HEK293 (cell line): Measurements from ENCODE around the gene MAT2A.

Source experiments
- GLIS1 ChIP-seq: fragments of 450-650 bp; formaldehyde crosslinking; IDR thresholded peaks from 2 replicates; pipeline ENCODE4 v1.5.1; 2016; ENCODE audit warnings: missing biosample characterization, missing genetic modification characterization
- GLIS2 ChIP-seq: fragments of 450-650 bp; formaldehyde crosslinking; IDR thresholded peaks from 2 replicates; pipeline ENCODE4 v1.5.1; 2016; ENCODE audit warnings: missing biosample characterization, missing genetic modification characterization
- IKZF3 ChIP-seq: fragments of 450-650 bp; IDR thresholded peaks from 2 replicates; pipeline ENCODE4 v1.5.0; 2018; ENCODE audit warnings: missing biosample characterization, mild to moderate bottlenecking, missing genetic modification characterization, moderate library complexity
- KLF1 ChIP-seq: fragments of 450-650 bp; formaldehyde crosslinking; IDR thresholded peaks from 2 replicates; pipeline ENCODE4 v1.5.1; 2016; ENCODE audit warnings: missing biosample characterization, missing genetic modification characterization
- KLF16 ChIP-seq: fragments of 450-650 bp; formaldehyde crosslinking; IDR thresholded peaks from 2 replicates; pipeline ENCODE4 v1.5.1; 2017; ENCODE audit warnings: missing biosample characterization, missing genetic modification characterization
- SP2 ChIP-seq: fragments of 450-650 bp; formaldehyde crosslinking; IDR thresholded peaks from 2 replicates; pipeline ENCODE4 v1.5.1; 2016; ENCODE audit warnings: missing biosample characterization, missing genetic modification characterization
- ZBTB20 ChIP-seq: fragments of 450-650 bp; formaldehyde crosslinking; IDR thresholded peaks from 2 replicates; pipeline ENCODE4 v1.5.1; 2016; ENCODE audit warnings: missing biosample characterization, missing genetic modification characterization
- ZBTB44 ChIP-seq: fragments of 450-650 bp; IDR thresholded peaks from 2 replicates; pipeline ENCODE4 v1.5.1; 2018; ENCODE audit warnings: missing biosample characterization, mild to moderate bottlenecking, missing genetic modification characterization
- ZBTB8A ChIP-seq: fragments of 450-650 bp; formaldehyde crosslinking; IDR thresholded peaks from 2 replicates; pipeline ENCODE4 v1.5.1; 2016; ENCODE audit warnings: missing biosample characterization, missing genetic modification characterization
- ZFP37 ChIP-seq: fragments of 450-650 bp; formaldehyde crosslinking; IDR thresholded peaks from 2 replicates; pipeline ENCODE4 v1.5.1; 2016; ENCODE audit warnings: missing biosample characterization, missing genetic modification characterization
- ZNF10 ChIP-seq: fragments of 450-650 bp; formaldehyde crosslinking; IDR thresholded peaks from 2 replicates; pipeline ENCODE4 v1.5.1; 2017; ENCODE audit warnings: missing biosample characterization, missing genetic modification characterization
- ZNF133 ChIP-seq: fragments of 450-650 bp; formaldehyde crosslinking; IDR thresholded peaks from 2 replicates; pipeline ENCODE4 v1.5.1; 2016; ENCODE audit warnings: missing biosample characterization, missing genetic modification characterization
- ZNF157 ChIP-seq: fragments of 450-650 bp; formaldehyde crosslinking; IDR thresholded peaks from 2 replicates; pipeline ENCODE4 v1.5.1; 2016; ENCODE audit warnings: missing biosample characterization, missing genetic modification characterization
- ZNF202 ChIP-seq: fragments of 450-650 bp; formaldehyde crosslinking; IDR thresholded peaks from 2 replicates; pipeline ENCODE4 v1.5.1; 2016; ENCODE audit warnings: missing biosample characterization, missing genetic modification characterization, borderline replicate concordance
- ZNF335 ChIP-seq: fragments of 450-650 bp; formaldehyde crosslinking; conservative IDR thresholded peaks from 2 replicates; pipeline ENCODE4 v1.5.1; 2016; ENCODE audit warnings: missing biosample characterization, missing genetic modification characterization
- ZNF341 ChIP-seq: fragments of 450-650 bp; formaldehyde crosslinking; IDR thresholded peaks from 2 replicates; pipeline ENCODE4; 2016; ENCODE audit warnings: low read depth, missing biosample characterization, missing genetic modification characterization
- ZNF544 ChIP-seq: fragments of 450-650 bp; formaldehyde crosslinking; IDR thresholded peaks from 2 replicates; pipeline ENCODE4 v1.5.0; 2017; ENCODE audit warnings: missing biosample characterization, missing genetic modification characterization
- ZNF600 ChIP-seq: fragments of 450-650 bp; formaldehyde crosslinking; IDR thresholded peaks from 2 replicates; pipeline ENCODE4 v1.5.1; 2016; ENCODE audit warnings: missing biosample characterization, missing genetic modification characterization
- ZNF660 ChIP-seq: fragments of 450-650 bp; IDR thresholded peaks from 2 replicates; pipeline ENCODE4 v1.5.1; 2018; ENCODE audit warnings: missing biosample characterization, mild to moderate bottlenecking, missing genetic modification characterization
- ZNF76 ChIP-seq: fragments of 450-650 bp; formaldehyde crosslinking; IDR thresholded peaks from 2 replicates; pipeline ENCODE4; 2016; ENCODE audit warnings: low read depth, missing biosample characterization, missing genetic modification characterization, borderline replicate concordance
- ZXDB ChIP-seq: fragments of 450-650 bp; formaldehyde crosslinking; IDR thresholded peaks from 2 replicates; pipeline ENCODE4 v1.5.1; 2016; ENCODE audit warnings: missing biosample characterization, missing genetic modification characterization
- TF ChIP-seq, protein P1 (sequence below): fragments of 450-650 bp; formaldehyde crosslinking; IDR thresholded peaks from 2 replicates; pipeline ENCODE4 v1.5.1; 2016; ENCODE audit warnings: missing biosample characterization, missing genetic modification characterization
- TF ChIP-seq, protein P2 (sequence below): fragments of 450-650 bp; formaldehyde crosslinking; IDR thresholded peaks from 2 replicates; pipeline ENCODE4 v1.5.1; 2016; ENCODE audit warnings: missing biosample characterization, missing genetic modification characterization
- TF ChIP-seq, protein P3 (sequence below): fragments of 450-650 bp; formaldehyde crosslinking; IDR thresholded peaks from 2 replicates; pipeline ENCODE4 v1.5.1; 2017; ENCODE audit warnings: missing biosample characterization, missing genetic modification characterization

The MAT2A gene

DNA sequence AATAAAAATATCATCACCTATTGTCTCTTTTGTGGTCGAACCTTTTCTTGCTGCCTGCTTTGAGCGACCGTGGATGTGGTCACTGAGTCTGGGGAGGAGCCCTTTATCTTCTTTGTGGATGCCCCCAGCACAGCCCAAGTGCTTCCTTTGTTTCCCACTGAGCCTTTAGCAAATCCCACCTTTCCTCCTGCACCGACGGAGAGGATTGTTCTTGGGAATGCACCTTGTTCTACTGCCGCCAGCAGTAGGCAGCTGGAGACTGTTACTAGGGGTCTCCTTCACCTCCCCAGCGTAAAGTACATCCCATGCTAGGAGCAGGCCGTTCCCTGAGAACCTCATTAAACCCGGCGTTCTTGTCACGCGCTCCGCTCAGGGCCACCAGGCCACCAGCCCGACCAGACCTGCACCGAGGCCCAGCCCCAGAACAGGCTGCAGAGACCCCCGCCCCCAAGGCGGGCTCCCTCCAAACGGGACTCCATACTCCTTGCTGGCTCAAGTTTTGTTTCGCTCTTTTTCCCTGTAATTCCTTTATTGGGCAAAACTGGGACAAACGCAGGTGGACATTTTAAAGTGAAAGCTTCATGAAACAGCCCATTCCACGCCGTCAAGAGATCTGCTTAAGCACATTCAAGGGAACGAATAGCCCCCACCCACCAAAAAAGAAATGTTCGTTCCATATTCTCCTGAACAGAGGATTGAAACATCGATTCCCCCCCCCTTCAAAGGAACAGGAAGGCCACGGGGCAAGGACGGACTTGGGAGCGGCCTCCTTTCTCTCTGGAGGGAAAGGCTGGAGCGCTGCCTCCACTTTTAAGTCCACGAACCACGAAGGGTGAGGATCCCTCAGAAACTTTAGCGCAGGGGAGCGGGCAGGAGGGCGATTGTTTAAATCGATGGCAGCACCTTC lies 1.1 kb upstream of the MAT2A start (continued):
- TF ChIP-seq, protein P1, sequence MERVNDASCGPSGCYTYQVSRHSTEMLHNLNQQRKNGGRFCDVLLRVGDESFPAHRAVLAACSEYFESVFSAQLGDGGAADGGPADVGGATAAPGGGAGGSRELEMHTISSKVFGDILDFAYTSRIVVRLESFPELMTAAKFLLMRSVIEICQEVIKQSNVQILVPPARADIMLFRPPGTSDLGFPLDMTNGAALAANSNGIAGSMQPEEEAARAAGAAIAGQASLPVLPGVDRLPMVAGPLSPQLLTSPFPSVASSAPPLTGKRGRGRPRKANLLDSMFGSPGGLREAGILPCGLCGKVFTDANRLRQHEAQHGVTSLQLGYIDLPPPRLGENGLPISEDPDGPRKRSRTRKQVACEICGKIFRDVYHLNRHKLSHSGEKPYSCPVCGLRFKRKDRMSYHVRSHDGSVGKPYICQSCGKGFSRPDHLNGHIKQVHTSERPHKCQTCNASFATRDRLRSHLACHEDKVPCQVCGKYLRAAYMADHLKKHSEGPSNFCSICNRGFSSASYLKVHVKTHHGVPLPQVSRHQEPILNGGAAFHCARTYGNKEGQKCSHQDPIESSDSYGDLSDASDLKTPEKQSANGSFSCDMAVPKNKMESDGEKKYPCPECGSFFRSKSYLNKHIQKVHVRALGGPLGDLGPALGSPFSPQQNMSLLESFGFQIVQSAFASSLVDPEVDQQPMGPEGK (tag by site-specific recombination): peak; percentile 51
- no peak for TF ChIP-seq ZFP37 (tag by site-specific recombination)
- TF ChIP-seq ZNF10: peak; percentile 67; the same call in 1 of the 2 replicates
- TF ChIP-seq, protein P2, sequence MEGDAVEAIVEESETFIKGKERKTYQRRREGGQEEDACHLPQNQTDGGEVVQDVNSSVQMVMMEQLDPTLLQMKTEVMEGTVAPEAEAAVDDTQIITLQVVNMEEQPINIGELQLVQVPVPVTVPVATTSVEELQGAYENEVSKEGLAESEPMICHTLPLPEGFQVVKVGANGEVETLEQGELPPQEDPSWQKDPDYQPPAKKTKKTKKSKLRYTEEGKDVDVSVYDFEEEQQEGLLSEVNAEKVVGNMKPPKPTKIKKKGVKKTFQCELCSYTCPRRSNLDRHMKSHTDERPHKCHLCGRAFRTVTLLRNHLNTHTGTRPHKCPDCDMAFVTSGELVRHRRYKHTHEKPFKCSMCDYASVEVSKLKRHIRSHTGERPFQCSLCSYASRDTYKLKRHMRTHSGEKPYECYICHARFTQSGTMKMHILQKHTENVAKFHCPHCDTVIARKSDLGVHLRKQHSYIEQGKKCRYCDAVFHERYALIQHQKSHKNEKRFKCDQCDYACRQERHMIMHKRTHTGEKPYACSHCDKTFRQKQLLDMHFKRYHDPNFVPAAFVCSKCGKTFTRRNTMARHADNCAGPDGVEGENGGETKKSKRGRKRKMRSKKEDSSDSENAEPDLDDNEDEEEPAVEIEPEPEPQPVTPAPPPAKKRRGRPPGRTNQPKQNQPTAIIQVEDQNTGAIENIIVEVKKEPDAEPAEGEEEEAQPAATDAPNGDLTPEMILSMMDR: peak; percentile 69
- peak; percentile 55 for TF ChIP-seq ZBTB8A (tag by site-specific recombination)
- peak; percentile 65 for TF ChIP-seq ZNF335
- TF ChIP-seq, protein P3, sequence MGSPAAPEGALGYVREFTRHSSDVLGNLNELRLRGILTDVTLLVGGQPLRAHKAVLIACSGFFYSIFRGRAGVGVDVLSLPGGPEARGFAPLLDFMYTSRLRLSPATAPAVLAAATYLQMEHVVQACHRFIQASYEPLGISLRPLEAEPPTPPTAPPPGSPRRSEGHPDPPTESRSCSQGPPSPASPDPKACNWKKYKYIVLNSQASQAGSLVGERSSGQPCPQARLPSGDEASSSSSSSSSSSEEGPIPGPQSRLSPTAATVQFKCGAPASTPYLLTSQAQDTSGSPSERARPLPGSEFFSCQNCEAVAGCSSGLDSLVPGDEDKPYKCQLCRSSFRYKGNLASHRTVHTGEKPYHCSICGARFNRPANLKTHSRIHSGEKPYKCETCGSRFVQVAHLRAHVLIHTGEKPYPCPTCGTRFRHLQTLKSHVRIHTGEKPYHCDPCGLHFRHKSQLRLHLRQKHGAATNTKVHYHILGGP (tag by site-specific recombination): no peak
- TF ChIP-seq ZXDB: peak; percentile 26; the same call in 1 of the 2 replicates
- TF ChIP-seq ZBTB44: 0 out of 2 replicates have a peak, but pooled peaks have one; percentile 9
- TF ChIP-seq ZNF341 (tag by site-specific recombination): peak; percentile 61
- TF ChIP-seq KLF16 (tag by site-specific recombination): no peak
- TF ChIP-seq ZNF202 (tag by site-specific recombination): no peak
- peak; percentile 39; the same call in 1 of the 2 replicates for TF ChIP-seq ZBTB20 (tag by site-specific recombination)
- TF ChIP-seq GLIS2 (tag by site-specific recombination): peak; percentile 90
- no peak for TF ChIP-seq ZNF133 (tag by site-specific recombination)
- TF ChIP-seq ZNF157 (tag by site-specific recombination): no peak
- TF ChIP-seq SP2 (tag by site-specific recombination): peak; percentile 41
- TF ChIP-seq ZNF660 (tag by site-specific recombination): 0 out of 2 replicates have a peak, but pooled peaks have one; percentile 24
- peak; percentile 55; the same call in 1 of the 2 replicates for TF ChIP-seq ZNF600 (tag by site-specific recombination)
- TF ChIP-seq GLIS1 (tag by site-specific recombination): peak; percentile 82
- TF ChIP-seq ZNF76 (tag by site-specific recombination): 0 out of 2 replicates have a peak, but pooled peaks have one; percentile 46
- no peak for TF ChIP-seq KLF1 (tag by site-specific recombination)
- no peak for TF ChIP-seq ZNF544
- TF ChIP-seq IKZF3 (tag by site-specific recombination): peak; percentile 66
